Endothelial cell of umbilical vein (primary cell): Measurements from ENCODE around the gene MAGI1. TPM values are rescaled to one million over a fixed set of nuclear protein-coding genes. Genes with fewer than 3 reads are reported as not detected.

Source experiments
- BruUV-seq: library from RNA; stranded (reverse); fragments of 400-500 nt; replicated peaks from 2 replicates; lab custom pipeline; 2021; lab: Mats Ljungman, UMichigan
- CTCF ChIA-PET: fragments of 300-600, 350-600 bp; sonication (Branson Sonifier 250); formaldehyde crosslinking; loops from one replicate; lab custom pipeline; 2021; ENCODE audit warnings: antibody characterized with exemption, inconsistent platforms; lab: Charles Lee
- POLR2A ChIA-PET: fragments of 300-600, 350-600 bp; sonication (Branson Sonifier 250); formaldehyde crosslinking; loops from one replicate; lab custom pipeline; 2021; ENCODE audit warnings: antibody characterized with exemption, inconsistent platforms; lab: Charles Lee
- DNase-seq: peaks from one replicate; pipeline ENCODE4 v3.0.0-alpha.2; 2011; ENCODE audit warnings: low read depth, low spot score
- FAIRE-seq: peaks from 2 replicates; lab custom pipeline; 2011; peaks lifted over from hg19 to GRCh38; lab: Jason Lieb, UNC
- H2AFZ ChIP-seq: 2 replicates; pipeline ENCODE4 v1.6.0; 2012; ENCODE audit warnings: low read depth, low read length, control low read depth, inconsistent platforms
- H3K27ac ChIP-seq: 2 replicates; pipeline ENCODE4 v1.5.1; 2011; ENCODE audit warnings: low read depth, mild to moderate bottlenecking, control low read depth, low read length, moderate library complexity; ENCODE audit not compliant: insufficient read depth
- H3K27me3 ChIP-seq, 2 experiments: 2 replicates each; pipeline versions ENCODE4 v1.6.0 to v1.6.1; 2011; ENCODE audit warnings: low read length in 2 of 2, mixed read lengths in 1 of 2; ENCODE audit not compliant: control insufficient read depth in 2 of 2, insufficient read depth in 2 of 2
- H3K36me3 ChIP-seq, 2 experiments: 2 replicates in 1 of 2; 3 replicates in 1 of 2; pipeline ENCODE4 v1.5.1; 2011; ENCODE audit warnings: low read length in 2 of 2, mild to moderate bottlenecking in 1 of 2, moderate library complexity in 1 of 2; ENCODE audit not compliant: control insufficient read depth in 2 of 2, insufficient read depth in 2 of 2; ENCODE audit errors: extremely low read depth in 1 of 2
- H3K4me1 ChIP-seq: 3 replicates; pipeline ENCODE4 v1.5.1; 2011; ENCODE audit warnings: mild to moderate bottlenecking, low read length; ENCODE audit not compliant: control insufficient read depth, insufficient read depth; ENCODE audit errors: extremely low read depth
- H3K4me2 ChIP-seq: 2 replicates; pipeline ENCODE4 v1.6.1; 2011; ENCODE audit warnings: low read length, control low read depth, mixed read lengths; ENCODE audit not compliant: insufficient read depth
- H3K4me3 ChIP-seq, 3 experiments: fragments of 200-600 bp in 1 of 3; sonication (generic), shearing (Covaris generic) in 1 of 3; replicated peaks in 1 of 3; 2 replicates each; pipeline ENCODE4 v1.5.1; 2011 to 2016; ENCODE audit warnings: control low read depth in 3 of 3, low read length in 3 of 3, mild to moderate bottlenecking in 2 of 3, inconsistent platforms in 1 of 3, low read depth in 1 of 3, moderate library complexity in 1 of 3; ENCODE audit not compliant: insufficient read depth in 1 of 3
- H3K79me2 ChIP-seq: 2 replicates; pipeline ENCODE4 v1.6.0; 2012; ENCODE audit warnings: low read length, inconsistent platforms; ENCODE audit not compliant: control insufficient read depth, insufficient read depth
- H3K9ac ChIP-seq: replicated peaks from 2 replicates; pipeline ENCODE3; 2011; ENCODE audit warnings: low read length, control low read depth; ENCODE audit not compliant: insufficient read depth; ENCODE audit errors: extremely low read depth
- H3K9me1 ChIP-seq: replicated peaks from 3 replicates; pipeline ENCODE4 v1.6.0; 2011; ENCODE audit warnings: mild to moderate bottlenecking, low read length; ENCODE audit not compliant: control insufficient read depth, insufficient read depth; ENCODE audit errors: extremely low read depth
- H3K9me3 ChIP-seq: replicated peaks from 2 replicates; pipeline ENCODE4 v1.5.1; 2012; ENCODE audit warnings: low read length, inconsistent platforms; ENCODE audit not compliant: control insufficient read depth, insufficient read depth
- H4K20me1 ChIP-seq: replicated peaks from 2 replicates; pipeline ENCODE3; 2011; ENCODE audit warnings: mild to moderate bottlenecking, low read length; ENCODE audit not compliant: control insufficient read depth, insufficient read depth; ENCODE audit errors: extremely low read depth
- CTCF ChIP-seq, 2 donors: IDR thresholded peaks; 1 replicate in 1 of 2; 2 replicates in 1 of 2; pipeline ENCODE4 v1.5.1; 2011; ENCODE audit warnings: low read length in 2 of 2, mild to moderate bottlenecking in 2 of 2, moderate library complexity in 2 of 2, control low read depth in 1 of 2, inconsistent platforms in 1 of 2, low read depth in 1 of 2; ENCODE audit not compliant: insufficient read depth in 1 of 2; ENCODE audit errors: extremely low read depth in 1 of 2
- EZH2 ChIP-seq: IDR thresholded peaks from 2 replicates; pipeline ENCODE4 v1.6.1; 2012; ENCODE audit warnings: borderline replicate concordance, low read depth, mild to moderate bottlenecking, moderate library complexity, low read length, inconsistent platforms; ENCODE audit not compliant: severe bottlenecking
- FOS ChIP-seq: IDR thresholded peaks from 2 replicates; pipeline ENCODE4 v1.6.1; 2011; ENCODE audit warnings: mild to moderate bottlenecking, low read length, moderate library complexity, borderline replicate concordance; ENCODE audit not compliant: insufficient read depth
- GATA2 ChIP-seq: IDR thresholded peaks from 2 replicates; pipeline ENCODE4 v1.7.0; 2011; ENCODE audit warnings: low read depth, mild to moderate bottlenecking, moderate library complexity, mixed read lengths, low read length; ENCODE audit not compliant: insufficient read length, insufficient read depth
- JUN ChIP-seq: IDR thresholded peaks from 2 replicates; pipeline ENCODE4 v1.6.1; 2011; ENCODE audit warnings: borderline replicate concordance, low read depth; ENCODE audit not compliant: insufficient read length, insufficient read depth
- MAX ChIP-seq: IDR thresholded peaks from 2 replicates; pipeline ENCODE4 v1.6.1; 2011; ENCODE audit not compliant: insufficient read depth, insufficient read length
- MYC ChIP-seq: IDR thresholded peaks from one replicate; pipeline ENCODE4 v1.6.1; 2011; ENCODE audit warnings: mild to moderate bottlenecking, low read depth, low read length
- POLR2A ChIP-seq: IDR thresholded peaks from 2 replicates; pipeline ENCODE4 v1.6.1; 2012; ENCODE audit warnings: low read depth, mild to moderate bottlenecking, control low read depth, low read length
- POLR2AphosphoS5 ChIP-seq: IDR thresholded peaks from 2 replicates; pipeline ENCODE4 v1.6.1; 2012; ENCODE audit warnings: low read depth, mild to moderate bottlenecking, control low read depth, low read length, moderate library complexity; ENCODE audit not compliant: insufficient read depth
- dilution Hi-C: fragments of 300-500 bp; cut with MboI; formaldehyde crosslinking; loops from one replicate; pipeline ENCODE4 v1.15.0; 2019; ENCODE audit warnings: low sequenced_read_pairs; ENCODE audit not compliant: extremely low pct_ligation_motif_present
- intact Hi-C: fragments of 100-400 bp; cut with micrococcal nuclease; formaldehyde crosslinking; loops from one replicate; pipeline ENCODE4 v1.10.0; 2022
- polyA plus RNA-seq, 4 experiments: library from polyadenylated mRNA; depleted of rRNA in 3 of 4; stranded (reverse) in 3 of 4; unstranded in 1 of 4; fragments of >200 nt; gene quantifications; 2 replicates each; pipeline versions ENCODE4 v1.2.1 to v1.2.3, GENCODE V29; 2011 to 2012; ENCODE audit warnings: missing spikeins in 1 of 4
- total RNA-seq: library from RNA; stranded (reverse); gene quantifications from 2 replicates; pipeline ENCODE4 v1.2.3, GENCODE V29; 2021

The MAGI1 gene
- total and polyA plus RNA-seq, 2 donors (not counting 3 experiments of a cell fraction or from before 2014, with no cell fraction given), result 10.1 to 47.9 TPM

- no peak for TF ChIP-seq POLR2AphosphoS5
- no peak for TF ChIP-seq EZH2
- no peak for TF ChIP-seq GATA2
- no peak for TF ChIP-seq POLR2A
- no peak for TF ChIP-seq CTCF (IDR thresholded peaks at IDR 0.05; ENCODE audit: extremely low read depth in 1 of 2, insufficient read depth in 1 of 2, low read depth in 1 of 2, low read length in 2 of 2)
- TF ChIP-seq MAX, result no peak
- no peak for TF ChIP-seq MYC
- TF ChIP-seq JUN, result no peak
- no peak for TF ChIP-seq FOS
- BruUV-seq, result no TSS peak
- H3K9me1 ChIP-seq, result no peaks in the 10 kb centered on the region
- no peak overlapping the region for H3K27ac ChIP-seq
- DNase-seq (no peak), FAIRE-seq (no peak)
- ChIA-PET POLR2A (no interaction called here), CTCF (interaction anchor here (1.7 kb wide), 1 partner anchor 41 kb away, joined by 4 read pairs; no protein-coding TSS in a partner anchor)
- no peak overlapping the region for H2AFZ ChIP-seq
- intact Hi-C loops, result no loop called here
- dilution Hi-C loops, result no loop called here
- no peaks in the 10 kb centered on the region for H3K9me3 ChIP-seq
- H3K4me1 ChIP-seq, result no peaks in the 10 kb centered on the region
- no peak overlapping the region for H3K9ac ChIP-seq
- H3K27me3 ChIP-seq, result no peaks in the 10 kb centered on the region
- no peaks in the 10 kb centered on the region for H3K36me3 ChIP-seq
- H3K4me2 ChIP-seq, result no peak overlapping the region
- no peak overlapping the region for H3K4me3 ChIP-seq
- H3K79me2 ChIP-seq, result no peaks in the 10 kb centered on the region
- H4K20me1 ChIP-seq, result peaks cover 4% of the 10 kb centered on the region
Observed at GRCh38 chr3:65908588-65908987, 130.1 kb downstream of the MAGI1 start.
